GM12872 (cell line): ENCODE measurements around the gene CD3G.

Experiments used
- TF ChIP-seq, protein P1 (sequence below): IDR thresholded peaks from 3 replicates; pipeline ENCODE4 v1.5.1; 2011; ENCODE audit warnings: low read depth, mild to moderate bottlenecking, low read length, moderate library complexity; ENCODE audit not compliant: insufficient read depth

The CD3G gene

DNA sequence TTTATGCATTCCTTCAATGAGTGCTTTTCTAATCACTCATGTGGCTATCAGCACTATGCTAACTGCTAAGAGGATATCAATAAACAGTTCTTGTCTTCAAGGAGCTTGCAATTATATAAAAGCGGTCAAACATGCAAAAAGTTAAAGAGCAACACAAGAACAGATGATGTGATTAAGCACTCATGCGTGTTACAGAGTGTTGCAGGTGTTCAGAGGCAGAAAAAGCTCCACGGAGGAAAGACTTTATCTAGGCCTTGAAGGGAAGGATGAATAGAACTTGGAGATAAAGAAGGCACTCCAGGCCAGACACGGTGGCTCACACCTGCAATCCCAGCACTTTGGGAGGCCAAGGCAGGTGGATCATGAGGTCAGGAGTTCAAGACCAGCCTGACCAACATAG lies 26.0 kb upstream of the CD3G start:
- TF ChIP-seq, protein P1, sequence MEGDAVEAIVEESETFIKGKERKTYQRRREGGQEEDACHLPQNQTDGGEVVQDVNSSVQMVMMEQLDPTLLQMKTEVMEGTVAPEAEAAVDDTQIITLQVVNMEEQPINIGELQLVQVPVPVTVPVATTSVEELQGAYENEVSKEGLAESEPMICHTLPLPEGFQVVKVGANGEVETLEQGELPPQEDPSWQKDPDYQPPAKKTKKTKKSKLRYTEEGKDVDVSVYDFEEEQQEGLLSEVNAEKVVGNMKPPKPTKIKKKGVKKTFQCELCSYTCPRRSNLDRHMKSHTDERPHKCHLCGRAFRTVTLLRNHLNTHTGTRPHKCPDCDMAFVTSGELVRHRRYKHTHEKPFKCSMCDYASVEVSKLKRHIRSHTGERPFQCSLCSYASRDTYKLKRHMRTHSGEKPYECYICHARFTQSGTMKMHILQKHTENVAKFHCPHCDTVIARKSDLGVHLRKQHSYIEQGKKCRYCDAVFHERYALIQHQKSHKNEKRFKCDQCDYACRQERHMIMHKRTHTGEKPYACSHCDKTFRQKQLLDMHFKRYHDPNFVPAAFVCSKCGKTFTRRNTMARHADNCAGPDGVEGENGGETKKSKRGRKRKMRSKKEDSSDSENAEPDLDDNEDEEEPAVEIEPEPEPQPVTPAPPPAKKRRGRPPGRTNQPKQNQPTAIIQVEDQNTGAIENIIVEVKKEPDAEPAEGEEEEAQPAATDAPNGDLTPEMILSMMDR = no peak

DNA sequence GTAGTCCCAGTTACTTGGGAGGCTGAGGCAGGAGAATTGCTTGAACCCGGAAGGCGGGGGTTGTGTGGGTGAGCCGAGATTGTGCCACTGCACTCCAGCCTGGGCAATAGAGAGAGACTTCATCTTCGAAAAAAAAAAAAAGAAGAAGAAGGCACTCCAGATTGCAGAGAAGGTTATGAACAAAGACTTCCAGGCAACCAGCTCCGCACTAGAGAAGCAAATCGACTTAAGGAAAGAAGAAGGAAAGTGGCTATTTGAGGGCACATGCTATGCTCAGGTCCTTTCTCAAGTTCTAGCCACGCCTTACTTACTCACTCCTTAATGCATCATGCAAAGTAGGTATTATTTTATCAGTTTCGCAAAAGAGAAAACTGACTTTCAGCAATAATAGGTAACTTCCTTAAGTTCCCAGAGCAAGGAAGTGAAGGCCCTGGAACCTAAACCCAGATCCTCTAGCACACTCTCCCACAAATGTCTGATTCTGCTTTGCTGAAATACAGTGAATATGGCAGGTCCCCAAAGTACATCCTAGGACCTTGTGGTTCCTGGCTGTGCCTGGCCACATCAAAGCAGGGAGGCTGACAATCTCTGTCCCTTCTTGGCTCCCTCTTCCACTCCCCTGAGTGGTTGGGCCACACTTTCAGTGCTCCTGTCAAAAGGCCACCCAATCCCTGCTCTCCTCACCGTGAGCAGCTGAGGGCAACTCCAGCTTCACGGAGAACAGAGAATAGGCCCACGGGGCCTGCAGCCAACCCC lies 25.4 kb upstream of the CD3G start:
- TF ChIP-seq, protein P1 = no peak

DNA sequence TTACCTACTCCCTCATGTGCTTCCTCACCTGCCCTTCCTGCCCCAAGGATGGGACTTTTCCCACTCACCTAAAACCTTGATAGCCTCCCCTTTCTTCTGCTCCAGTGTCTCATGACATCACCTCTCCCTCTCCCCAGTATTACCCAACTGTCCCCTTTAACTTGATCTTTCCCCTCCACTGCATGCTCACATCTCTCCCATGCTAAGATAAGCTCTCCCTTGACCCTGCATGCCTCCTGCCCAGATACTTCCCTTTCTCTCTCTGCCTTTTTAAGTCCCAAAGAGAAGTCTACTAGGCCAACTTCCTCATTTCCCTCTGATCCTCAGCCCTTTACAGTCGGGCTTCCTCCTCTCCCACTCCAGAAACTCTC lies 24.8 kb upstream of the CD3G start:
- TF ChIP-seq, protein P1 = no peak

DNA sequence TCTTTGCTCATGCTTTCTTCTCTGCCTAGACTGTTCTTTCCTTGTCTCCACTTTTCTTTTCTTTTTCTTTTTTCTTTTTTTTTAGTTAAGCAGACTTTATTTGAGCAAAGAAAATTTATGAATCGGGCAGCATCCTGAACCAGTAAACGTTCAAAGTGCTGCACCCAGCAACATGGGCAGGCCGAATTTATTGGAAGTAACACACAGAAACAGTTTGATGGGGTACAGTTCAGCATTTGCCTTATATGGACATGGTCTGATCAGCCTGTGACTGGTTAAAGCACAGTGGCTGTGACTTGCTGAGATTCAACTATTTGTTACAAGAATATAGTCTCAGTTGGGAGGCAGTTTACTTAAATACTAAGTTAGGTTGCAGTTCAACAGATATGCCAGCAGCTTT lies 23.6 kb upstream of the CD3G start:
- TF ChIP-seq, protein P1 = no peak

DNA sequence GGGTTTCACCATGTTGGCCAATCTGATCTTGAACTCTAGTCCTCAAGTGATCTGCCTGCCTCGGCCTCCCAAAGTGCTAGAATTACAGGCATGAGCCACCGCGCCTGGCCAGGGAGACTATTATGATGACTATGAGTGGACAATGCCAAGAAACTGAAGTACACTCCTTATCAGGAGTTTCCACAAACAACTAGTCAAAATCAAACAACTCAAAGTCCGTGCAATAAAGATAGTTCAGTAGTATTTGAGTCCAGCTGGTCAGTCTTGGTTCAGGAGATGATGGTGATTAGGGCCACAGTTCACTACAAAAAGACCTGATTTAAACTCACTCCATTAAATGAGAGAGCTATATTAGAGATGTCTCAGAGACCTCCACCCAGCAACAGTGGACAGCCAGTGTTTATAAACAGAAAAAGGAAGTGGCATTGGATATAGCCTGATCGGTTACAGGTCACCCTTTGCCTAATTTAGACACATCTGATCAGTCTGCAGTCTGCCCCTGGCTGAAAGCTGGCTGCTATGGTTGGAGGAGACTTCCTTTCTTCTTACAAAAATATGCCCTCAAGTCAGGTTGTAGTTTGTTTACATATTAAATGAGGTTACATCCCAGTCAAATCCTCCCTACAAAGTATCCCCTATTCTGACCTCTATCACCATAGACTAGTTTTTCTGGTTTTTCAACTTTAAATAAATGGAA lies 22.6 kb upstream of the CD3G start:
- TF ChIP-seq, protein P1 = no peak

DNA sequence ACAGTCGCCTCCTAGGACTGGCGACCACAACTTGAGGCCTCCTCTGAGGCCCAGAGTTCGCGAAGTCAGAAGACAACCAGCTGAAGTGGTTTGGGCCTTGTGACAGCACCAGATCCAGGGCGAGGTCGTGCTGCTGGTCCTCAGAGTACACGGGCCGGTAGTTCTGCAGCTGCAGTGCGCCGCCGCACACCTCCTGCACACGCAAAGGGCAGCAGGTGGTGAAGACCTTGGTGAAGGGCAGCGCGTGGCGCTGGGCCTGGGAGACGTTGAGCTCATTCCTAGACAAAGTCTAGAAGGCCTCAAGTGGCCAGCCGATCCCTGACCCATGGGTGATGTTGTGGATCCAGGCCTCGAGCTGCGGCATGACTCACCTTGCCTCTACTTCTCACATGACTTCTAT lies 21.4 kb upstream of the CD3G start:
- TF ChIP-seq, protein P1 = no peak

DNA sequence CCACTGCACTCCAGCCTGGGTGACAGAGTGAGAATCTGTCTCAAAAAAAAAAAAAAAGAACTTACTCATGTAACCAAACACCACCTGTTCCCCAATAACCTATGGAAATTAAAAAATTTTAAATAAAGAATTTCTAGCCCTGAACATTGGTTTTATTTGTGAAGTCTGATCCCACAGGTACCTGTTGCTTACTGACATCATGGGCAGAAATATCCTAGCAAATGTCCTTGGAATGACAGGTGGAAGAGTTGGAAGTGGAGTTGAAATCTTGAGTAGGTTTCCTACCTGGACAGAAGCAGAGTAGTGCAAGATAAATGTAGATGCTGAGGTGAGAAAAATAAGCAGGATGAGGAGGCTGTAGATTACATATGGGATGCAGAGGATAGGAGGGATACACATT lies 18.9 kb upstream of the CD3G start:
- TF ChIP-seq, protein P1 = no peak
